GM23338 (cell line): Measurements from ENCODE around the gene CD2BP2. TPM values are rescaled to one million over a fixed set of nuclear protein-coding genes. Genes with fewer than 3 reads are reported as not detected.

ENCODE experiments used
- CREB1 ChIP-seq: fragments of 250-450 bp; sonication (Bioruptor Pico); IDR thresholded peaks from 2 replicates; pipeline ENCODE4 v1.5.0; 2020; ENCODE audit warnings: low read depth, mild to moderate bottlenecking, moderate library complexity
- CTCF ChIP-seq, 2 experiments: fragments of 200-600 bp in 1 of 2; sonication (generic) in 1 of 2; conservative IDR thresholded peaks; 2 replicates each; pipeline versions ENCODE4 v1.5.1 to v1.6.1; 2016 to 2017; ENCODE audit warnings: antibody characterized with exemption in 2 of 2, low read depth in 2 of 2, mild to moderate bottlenecking in 2 of 2, moderate library complexity in 1 of 2
- EZH2 ChIP-seq: fragments of 200-600 bp; sonication (generic); IDR thresholded peaks from one replicate; pipeline ENCODE4 v1.8.0; 2017; ENCODE audit warnings: antibody characterized with exemption, mild to moderate bottlenecking, low read depth; ENCODE audit not compliant: unreplicated experiment
- EZH2phosphoT487 ChIP-seq: fragments of 200-600 bp; sonication (generic); IDR thresholded peaks from one replicate; pipeline ENCODE4 v1.8.1; 2018; ENCODE audit warnings: antibody characterized with exemption; ENCODE audit not compliant: unreplicated experiment
- JUNB ChIP-seq: IDR thresholded peaks from one replicate; pipeline ENCODE4 v1.6.1; 2016; ENCODE audit warnings: antibody characterized with exemption; ENCODE audit not compliant: unreplicated experiment
- NANOG ChIP-seq: IDR thresholded peaks from 2 replicates; pipeline ENCODE4 v1.6.1; 2016; ENCODE audit warnings: antibody characterized with exemption, borderline replicate concordance
- POLR2AphosphoS5 ChIP-seq: IDR thresholded peaks from 2 replicates; pipeline ENCODE4 v1.6.1; 2016; ENCODE audit warnings: antibody characterized with exemption, low read depth
- REST ChIP-seq: IDR thresholded peaks from one replicate; pipeline ENCODE4 v1.6.1; 2018; ENCODE audit warnings: antibody characterized with exemption; ENCODE audit not compliant: unreplicated experiment
- STAT1 ChIP-seq: IDR thresholded peaks from one replicate; pipeline ENCODE4 v1.6.1; 2016; ENCODE audit warnings: antibody characterized with exemption; ENCODE audit not compliant: unreplicated experiment
- ZNF114 ChIP-seq: fragments of 250-450 bp; sonication (Bioruptor Pico); IDR thresholded peaks from 2 replicates; pipeline ENCODE4 v1.5.0; 2020; ENCODE audit warnings: mild to moderate bottlenecking, moderate library complexity
- ZNF331 ChIP-seq: fragments of 250-450 bp; sonication (Bioruptor Pico); IDR thresholded peaks from 2 replicates; pipeline ENCODE4 v1.5.0; 2020; ENCODE audit warnings: low read depth, mild to moderate bottlenecking, moderate library complexity
- ZNF462 ChIP-seq: fragments of 250-450 bp; sonication (Bioruptor Pico); IDR thresholded peaks from 2 replicates; pipeline ENCODE4 v1.5.0; 2020; ENCODE audit warnings: mild to moderate bottlenecking, moderate library complexity
- polyA plus RNA-seq: library from polyadenylated mRNA; unstranded; fragments of >200 nt; fragmentation: Nextera tagmentation; extraction: Ambion mirVana; gene quantifications from 2 replicates; pipeline ENCODE4 v1.2.1, GENCODE V29; 2016
- total RNA-seq: library from RNA; depleted of rRNA; stranded (reverse); fragments of >200 nt; shearing (Covaris generic); gene quantifications from 2 replicates; pipeline ENCODE4 v1.2.3, GENCODE V29; 2014

CD2BP2 gene
- total and polyA plus RNA-seq, 2 experiments from 2014 or later: 23.1 to 38.7 TPM

DNA sequence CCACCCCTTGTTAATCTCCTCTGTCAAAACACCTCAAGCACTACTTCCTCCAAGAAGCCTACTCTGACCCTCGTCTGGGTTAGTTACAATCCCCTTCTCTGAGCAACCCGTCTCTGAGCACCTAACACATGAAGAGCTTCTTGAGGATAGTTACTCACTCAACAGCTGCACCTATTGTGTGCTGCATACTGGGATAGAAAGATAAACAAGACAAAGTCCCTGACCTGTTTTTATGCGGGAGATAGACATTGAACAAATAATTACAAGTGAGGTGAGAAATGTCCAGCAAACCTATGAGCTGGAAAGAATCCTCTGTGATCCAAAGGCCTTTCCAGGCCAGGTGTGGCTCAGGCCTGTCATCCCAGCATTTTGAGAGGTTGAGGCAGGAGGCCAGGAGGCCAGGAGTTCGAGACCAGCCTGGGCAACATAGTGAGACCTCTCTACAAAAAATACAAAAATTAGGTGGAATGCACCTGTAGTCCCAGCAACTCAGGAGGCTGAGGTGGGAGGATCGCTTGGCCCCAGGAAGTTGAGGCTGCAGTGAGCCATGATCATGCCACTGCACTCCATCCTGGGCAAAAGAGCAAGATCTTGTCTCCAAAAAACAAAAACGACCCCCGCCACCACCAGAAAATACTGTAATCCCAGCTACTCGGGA lies 46.8 kb upstream of the CD2BP2 start (continued):
- no peak for TF ChIP-seq ZNF462 (CRISPR knock-in tag)
- no peak for TF ChIP-seq ZNF114
- no peak for TF ChIP-seq CREB1 (CRISPR knock-in tag)
- TF ChIP-seq CTCF (conservative IDR thresholded peaks at IDR 0.05; ENCODE audit: low read depth in 2 of 2): no peak
- no peak for TF ChIP-seq ZNF331
- no peak for TF ChIP-seq STAT1
- no peak for TF ChIP-seq POLR2AphosphoS5
- TF ChIP-seq REST: no peak
- no peak for TF ChIP-seq NANOG
- TF ChIP-seq EZH2phosphoT487: no peak
- no peak for TF ChIP-seq EZH2
- no peak for TF ChIP-seq JUNB
